Natural killer cell treated with Interleukin-12 subunit alpha and Interleukin-12 subunit beta and Interleukin-15 and Interleukin-18, amount 100 ng/mL, for 72 hours (primary cell): ENCODE results near the gene RAB5A. TPM values are rescaled to one million over a fixed set of nuclear protein-coding genes. Genes with fewer than 3 reads are reported as not detected.
"Not testable (repeated sequence)": the region's sequence is repeated elsewhere in the genome, so short reads cannot be mapped to it uniquely, and the experiment has no call there.

ENCODE experiments used
- ATAC-seq, 2 donors: fragments of 150-1000 bp; cut with Tn5 transposase in 1 of 2; sonication (Bioruptor Pico), chemical (Tn5 transposase) in 1 of 2; 2 replicates each; pipeline ENCODE4 v1.10.0; 2021
- DNase-seq: peaks from one replicate; pipeline ENCODE4 v3.0.0; 2022; ENCODE audit warnings: low spot score
- H3K27ac Mint-ChIP-seq, 2 donors: 1 replicate in 1 of 2; 2 replicates in 1 of 2; pipeline ENCODE4 v1.8.0; 2022; ENCODE audit warnings: mixed read lengths in 2 of 2, mild to moderate bottlenecking in 1 of 2, moderate library complexity in 1 of 2
- H3K27me3 Mint-ChIP-seq, 2 donors: 1 replicate in 1 of 2; 2 replicates in 1 of 2; pipeline ENCODE4 v1.8.0; 2022; ENCODE audit warnings: mixed read lengths in 2 of 2
- H3K36me3 Mint-ChIP-seq: one replicate; pipeline ENCODE4 v1.8.0; 2022; ENCODE audit warnings: mixed read lengths
- H3K4me1 Mint-ChIP-seq, 2 donors: 1 replicate in 1 of 2; 2 replicates in 1 of 2; pipeline ENCODE4 v1.8.0; 2022; ENCODE audit warnings: low read depth in 2 of 2, mixed read lengths in 2 of 2, mild to moderate bottlenecking in 1 of 2
- H3K4me3 Mint-ChIP-seq: one replicate; pipeline ENCODE4 v1.8.0; 2022; ENCODE audit warnings: mixed read lengths
- H3K9me3 Mint-ChIP-seq: 2 replicates; pipeline ENCODE4 v1.8.0; 2022; ENCODE audit warnings: mixed read lengths
- total RNA-seq, 2 donors: library from RNA; stranded (reverse); gene quantifications; one replicate each; pipeline ENCODE4 v1.2.3, GENCODE V29; 2022

Gene RAB5A, protein sequence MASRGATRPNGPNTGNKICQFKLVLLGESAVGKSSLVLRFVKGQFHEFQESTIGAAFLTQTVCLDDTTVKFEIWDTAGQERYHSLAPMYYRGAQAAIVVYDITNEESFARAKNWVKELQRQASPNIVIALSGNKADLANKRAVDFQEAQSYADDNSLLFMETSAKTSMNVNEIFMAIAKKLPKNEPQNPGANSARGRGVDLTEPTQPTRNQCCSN
- total RNA-seq, result 10 to 100 TPM; 59.0 to 68.9 TPM

DNA sequence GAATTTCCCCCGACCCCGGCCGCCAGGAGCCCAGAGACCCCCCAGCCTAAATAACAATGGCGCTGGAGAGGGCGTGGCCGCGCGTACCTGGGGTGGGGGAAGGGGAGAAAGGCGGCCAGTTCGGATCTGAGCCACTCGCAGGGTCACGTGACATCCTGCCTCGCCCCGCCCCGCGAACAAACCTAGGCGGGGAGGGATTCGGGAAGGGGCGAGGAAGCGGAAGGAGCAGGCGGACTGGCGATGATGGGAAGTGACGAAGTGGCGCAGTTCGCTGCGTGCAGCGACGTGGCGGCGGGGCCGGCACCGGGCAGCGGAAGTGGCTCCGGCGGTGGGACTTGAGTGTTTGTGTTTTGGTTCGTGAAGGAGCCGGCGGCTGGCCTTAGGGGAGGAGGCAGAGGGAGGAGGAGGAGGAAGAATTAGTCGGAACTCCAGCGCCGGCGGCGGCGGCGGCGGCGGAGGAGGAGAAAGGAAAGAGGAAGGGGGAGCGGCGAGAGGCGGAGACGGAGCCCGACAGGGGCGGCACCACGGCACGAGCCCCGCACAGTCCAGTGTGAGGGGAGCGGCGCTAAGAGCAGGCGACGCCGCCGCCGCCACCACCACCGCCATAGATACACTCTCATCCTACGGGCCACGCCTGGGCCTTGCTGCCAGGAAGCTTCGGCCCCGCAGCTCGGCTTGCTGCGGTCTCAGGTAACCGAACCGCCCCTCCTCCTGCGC, at the start of gene RAB5A:
Gene RAB5A (plus strand): TSS at position 266 of the 717 bp plus-strand sequence. CDS start 3,802 bp downstream, outside the sequence.
- H3K4me1 Mint-ChIP-seq, result peaks cover 19 to 46% of the 10 kb centered on the region in 2 donors
- H3K27ac Mint-ChIP-seq, result peak within 1 kb of the TSS; percentile 87 to 89
- H3K4me3 Mint-ChIP-seq, result peak within 1 kb of the TSS; percentile 87
- H3K27me3 Mint-ChIP-seq, result no peaks in the 10 kb centered on the region
- ATAC-seq (peak; percentile 95 to 96), DNase-seq (peak; percentile 99)
- peaks cover 6% of the 10 kb centered on the region for H3K36me3 Mint-ChIP-seq
- H3K9me3 Mint-ChIP-seq, result no peaks in the 10 kb centered on the region

DNA sequence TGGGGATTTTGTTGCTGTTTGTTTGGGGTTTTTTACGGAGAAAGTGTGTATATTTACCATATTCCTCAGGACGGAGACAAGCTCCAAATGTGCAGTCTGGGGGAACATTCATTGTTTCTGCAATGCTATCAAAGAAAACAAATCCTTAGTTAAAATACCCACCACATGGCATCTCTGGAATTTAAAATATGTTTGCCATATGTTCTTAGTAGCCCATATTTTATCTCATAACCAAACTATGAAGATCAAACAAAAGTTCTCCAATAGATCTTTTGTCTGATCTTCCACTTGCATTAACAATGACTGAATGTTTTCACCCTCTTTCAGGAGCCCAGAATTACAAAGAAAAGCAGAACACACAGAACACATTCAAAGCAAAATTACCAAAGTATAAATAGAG, 48.2 kb upstream of the RAB5A start:
- H3K9me3 Mint-ChIP-seq, result no peaks in the 10 kb centered on the region
- H3K27me3 Mint-ChIP-seq, result no peaks in the 10 kb centered on the region
- no peaks in the 10 kb centered on the region for H3K36me3 Mint-ChIP-seq
- H3K4me1 Mint-ChIP-seq, result no peaks in the 10 kb centered on the region
- no peak overlapping the region for H3K4me3 Mint-ChIP-seq
- DNase-seq, result no peak
- H3K27ac Mint-ChIP-seq, result no peak overlapping the region
- ATAC-seq, result no peak

- no peaks in the 10 kb centered on the region for H3K27me3 Mint-ChIP-seq
- no peaks in the 10 kb centered on the region for H3K36me3 Mint-ChIP-seq
- ATAC-seq, result no peak
- no peak for DNase-seq
- no peak overlapping the region for H3K4me3 Mint-ChIP-seq
- no peak overlapping the region for H3K27ac Mint-ChIP-seq
- H3K4me1 Mint-ChIP-seq, result no peaks in the 10 kb centered on the region
- H3K9me3 Mint-ChIP-seq, result no peaks in the 10 kb centered on the region
These were observed 47.6 kb upstream of the RAB5A start for GRCh38 chr3:19899264-19899663.

GRCh38 chr3:19899833-19900232, 47.1 kb upstream of the RAB5A start:
- H3K27me3 Mint-ChIP-seq, DNase-seq, ATAC-seq, H3K36me3 Mint-ChIP-seq, H3K4me1 Mint-ChIP-seq, H3K4me3 Mint-ChIP-seq, H3K27ac Mint-ChIP-seq, H3K9me3 Mint-ChIP-seq: not testable (repeated sequence)

- no peak overlapping the region for H3K27ac Mint-ChIP-seq
These were observed 45.6 kb upstream of the RAB5A start for GRCh38 chr3:19901337-19901736.

DNA sequence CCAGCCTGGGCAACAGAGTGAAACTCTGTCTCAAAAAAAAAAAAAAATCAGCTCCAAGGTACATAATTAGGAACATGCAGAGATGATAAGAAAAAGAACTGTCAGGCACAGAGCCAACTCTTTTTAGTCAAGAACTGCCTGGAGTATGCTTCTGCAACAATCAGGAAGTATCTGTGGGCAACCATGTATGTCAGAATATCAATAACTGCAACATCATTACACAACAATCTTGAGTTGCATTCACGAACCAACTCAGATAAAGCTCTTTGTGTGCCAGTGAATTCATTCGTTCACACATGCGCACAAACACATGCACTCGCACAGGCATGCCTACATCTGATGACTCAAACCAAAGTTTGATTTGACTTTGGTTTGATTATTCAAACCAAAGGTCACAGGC, 45.0 kb upstream of the RAB5A start:
- Mint-ChIP-seq H3K9me3 (no peaks in the 10 kb centered on the region), H3K27me3 (no peaks in the 10 kb centered on the region), H3K4me1 (no peaks in the 10 kb centered on the region), H3K4me3 (no peak overlapping the region), H3K36me3 (no peaks in the 10 kb centered on the region), H3K27ac (no peak overlapping the region)
- no peak for ATAC-seq
- DNase-seq, result no peak

More at GRCh38 chr3:19901337-19901736, 45.6 kb upstream of the RAB5A start:
- Mint-ChIP-seq H3K36me3 (no peaks in the 10 kb centered on the region), H3K9me3 (no peaks in the 10 kb centered on the region), H3K4me1 (no peaks in the 10 kb centered on the region), H3K4me3 (no peak overlapping the region), H3K27me3 (no peaks in the 10 kb centered on the region)
- DNase-seq, result no peak
- ATAC-seq, result no peak

- ATAC-seq (no peak), DNase-seq (no peak)
- Mint-ChIP-seq H3K9me3 (no peaks in the 10 kb centered on the region), H3K27me3 (peaks cover 0 to 5% of the 10 kb centered on the region in 2 donors), H3K4me1 (no peaks in the 10 kb centered on the region), H3K4me3 (no peak overlapping the region), H3K27ac (no peak overlapping the region), H3K36me3 (no peaks in the 10 kb centered on the region)
These were observed 43.2 kb upstream of the RAB5A start for GRCh38 chr3:19903649-19904048.

DNA sequence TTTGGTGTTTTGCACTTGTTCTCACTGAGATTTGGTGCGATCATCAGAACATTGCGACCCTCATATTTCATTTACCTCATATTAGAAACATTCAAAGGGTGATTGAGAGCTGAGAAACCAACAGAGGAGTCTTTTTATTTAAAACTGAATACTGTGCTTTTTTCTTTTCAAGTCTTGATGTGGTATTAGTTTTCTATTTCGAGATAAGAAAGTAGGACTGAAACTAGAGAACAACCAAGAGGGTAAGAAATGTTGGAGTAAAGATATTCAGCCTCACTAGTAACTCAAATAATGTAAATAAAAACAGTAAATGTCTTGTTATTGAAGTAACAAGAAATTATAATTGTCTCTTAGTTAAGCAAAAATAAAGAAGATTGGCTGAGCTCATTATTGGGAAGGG, 39.4 kb upstream of the RAB5A start:
- Mint-ChIP-seq H3K27ac (no peak overlapping the region), H3K4me3 (no peak overlapping the region), H3K27me3 (peaks cover 0 to 5% of the 10 kb centered on the region in 2 donors), H3K36me3 (peaks cover 16% of the 10 kb centered on the region), H3K4me1 (no peaks in the 10 kb centered on the region), H3K9me3 (peaks cover 3% of the 10 kb centered on the region)
- ATAC-seq, result no peak
- DNase-seq, result no peak

GRCh38 chr3:19911452-19911851, 35.4 kb upstream of the RAB5A start:
- Mint-ChIP-seq H3K4me3 (no peak overlapping the region), H3K36me3 (peaks cover 20% of the 10 kb centered on the region), H3K27ac (no peak overlapping the region), H3K9me3 (peaks cover 3% of the 10 kb centered on the region), H3K27me3 (peaks cover 0 to 5% of the 10 kb centered on the region in 2 donors), H3K4me1 (no peaks in the 10 kb centered on the region)
- no peak for DNase-seq
- ATAC-seq, result no peak

DNA sequence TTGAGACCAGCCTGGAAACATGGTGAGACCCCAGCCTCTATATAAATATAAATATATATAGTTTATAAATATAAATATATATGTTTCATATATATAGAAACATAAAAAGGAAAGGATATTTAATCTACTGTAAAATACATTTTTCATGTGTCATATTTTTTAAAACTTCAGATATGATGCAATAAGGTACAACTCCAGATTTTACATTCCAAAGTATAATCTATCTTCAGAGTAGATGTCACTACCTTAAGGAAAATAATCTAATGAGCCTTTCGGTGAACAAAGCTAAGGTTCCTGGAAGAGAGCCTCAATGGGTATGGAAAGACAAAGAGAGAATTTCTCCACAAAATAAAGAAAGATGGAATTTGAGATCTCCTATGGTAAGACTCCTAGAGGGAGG, 29.7 kb upstream of the RAB5A start:
- no peaks in the 10 kb centered on the region for H3K9me3 Mint-ChIP-seq
- no peaks in the 10 kb centered on the region for H3K4me1 Mint-ChIP-seq

GRCh38 chr3:19920401-19921080, 26.4 kb upstream of the RAB5A start:
- no peak overlapping the region for H3K4me3 Mint-ChIP-seq
- no peaks in the 10 kb centered on the region for H3K9me3 Mint-ChIP-seq
- ATAC-seq (no peak), DNase-seq (no peak)
- H3K27me3 Mint-ChIP-seq, result no peaks in the 10 kb centered on the region
- H3K36me3 Mint-ChIP-seq, result no peaks in the 10 kb centered on the region
- no peak overlapping the region for H3K27ac Mint-ChIP-seq
- no peaks in the 10 kb centered on the region for H3K4me1 Mint-ChIP-seq

More for the DNA sequence above, 29.7 kb upstream of the RAB5A start:
- Mint-ChIP-seq H3K27me3 (no peaks in the 10 kb centered on the region), H3K4me3 (no peak overlapping the region), H3K36me3 (peaks cover 4% of the 10 kb centered on the region), H3K27ac (no peak overlapping the region)
- ATAC-seq, result no peak
- DNase-seq, result no peak

DNA sequence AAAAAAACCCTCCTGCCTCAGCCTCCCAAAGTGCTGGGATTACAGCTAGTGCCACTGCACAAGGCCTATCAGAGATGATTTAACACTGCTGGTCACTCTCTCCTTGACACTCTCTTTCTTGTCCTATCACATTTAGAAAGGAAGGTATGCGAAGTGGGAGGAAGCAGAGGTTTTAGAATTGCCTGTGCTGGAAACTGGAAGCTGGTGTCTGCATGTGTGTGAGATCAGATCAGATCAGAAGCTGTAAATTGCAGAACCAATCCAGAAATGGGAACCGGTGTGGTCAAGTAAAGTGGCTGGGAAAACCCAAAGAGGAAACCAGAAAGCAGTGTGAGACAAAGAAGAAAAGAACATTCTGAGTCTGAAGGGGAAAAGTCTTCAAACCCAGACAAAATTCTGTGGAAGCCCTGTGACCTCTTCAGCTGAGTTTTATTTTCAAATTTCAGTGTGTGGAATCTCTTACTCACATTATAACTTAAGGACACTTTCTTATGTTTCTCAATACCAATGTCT, 15.7 kb upstream of the RAB5A start:
- no peaks in the 10 kb centered on the region for H3K36me3 Mint-ChIP-seq
- no peaks in the 10 kb centered on the region for H3K9me3 Mint-ChIP-seq
- ATAC-seq (peak; percentile 84 to 89), DNase-seq (peak; percentile 66)
- peak overlapping the region; percentile 72 to 82 for H3K27ac Mint-ChIP-seq
- H3K27me3 Mint-ChIP-seq, result peaks cover 9 to 10% of the 10 kb centered on the region in 2 donors
- H3K4me3 Mint-ChIP-seq, result peak overlapping the region; percentile 79
- peaks cover 27 to 32% of the 10 kb centered on the region in 2 donors for H3K4me1 Mint-ChIP-seq

DNA sequence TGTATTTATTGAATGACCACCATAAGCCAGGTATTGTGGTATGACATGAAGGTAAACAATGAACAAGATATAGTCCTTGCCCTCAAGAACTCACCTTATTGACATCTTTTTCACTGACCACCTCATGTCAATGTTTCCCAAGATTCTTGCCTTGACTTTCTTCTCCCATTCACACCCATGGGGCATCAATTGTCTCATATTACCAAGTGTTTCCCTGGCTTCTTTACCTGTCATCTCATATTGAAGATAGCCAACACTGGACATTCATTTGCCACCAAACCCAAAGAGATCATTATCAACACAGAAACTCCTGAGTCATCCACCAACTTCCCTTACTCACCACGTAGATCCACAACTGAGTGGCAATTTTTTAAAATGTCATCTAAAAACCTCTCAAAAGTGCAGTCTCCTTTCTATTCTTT, 15.1 kb upstream of the RAB5A start:
- no peaks in the 10 kb centered on the region for H3K9me3 Mint-ChIP-seq
- peak; percentile 68 to 76 for ATAC-seq
- H3K27ac Mint-ChIP-seq, result peak overlapping the region; percentile 72 to 82
- H3K4me1 Mint-ChIP-seq, result peaks cover 27 to 32% of the 10 kb centered on the region in 2 donors
- peak overlapping the region; percentile 79 for H3K4me3 Mint-ChIP-seq
- no peaks in the 10 kb centered on the region for H3K36me3 Mint-ChIP-seq
- peaks cover 9 to 10% of the 10 kb centered on the region in 2 donors for H3K27me3 Mint-ChIP-seq
- no peak for DNase-seq

DNA sequence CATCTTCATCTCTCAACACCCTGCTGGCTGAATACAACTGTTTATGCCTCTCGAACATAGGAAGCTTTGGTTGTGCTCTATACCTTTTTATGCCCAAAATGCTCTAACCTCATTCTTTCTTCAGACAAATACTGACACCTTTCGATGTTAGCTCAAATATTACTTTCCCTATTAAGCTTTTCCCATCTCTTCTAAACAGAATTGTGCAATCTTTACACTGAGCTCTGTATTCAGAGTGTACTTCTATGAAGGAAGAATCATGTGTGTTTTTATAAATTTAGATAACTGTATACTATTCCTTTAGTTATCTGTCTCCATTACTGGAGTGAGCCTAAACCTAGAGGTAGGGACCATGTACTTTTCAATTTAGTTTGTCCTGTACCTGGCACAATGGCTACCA, 14.5 kb upstream of the RAB5A start:
- H3K9me3 Mint-ChIP-seq, result no peaks in the 10 kb centered on the region
- H3K4me1 Mint-ChIP-seq, result peaks cover 27 to 30% of the 10 kb centered on the region in 2 donors
- H3K36me3 Mint-ChIP-seq, result no peaks in the 10 kb centered on the region
- ATAC-seq (no peak), DNase-seq (no peak)
- peak overlapping the region; percentile 79 for H3K4me3 Mint-ChIP-seq
- peak overlapping the region; percentile 72 to 82 for H3K27ac Mint-ChIP-seq
- H3K27me3 Mint-ChIP-seq, result peaks cover 9 to 10% of the 10 kb centered on the region in 2 donors
